Stimulated activated CD8-positive, alpha-beta memory T cell treated with anti-CD3 and anti-CD28 coated beads, Interleukin-12 subunit alpha, Interleukin-12 subunit beta, amount 100 ng/mL, for 24 hours (primary cell): ENCODE measurements around the gene NBAS.

Experiments
- DNase-seq: peaks from one replicate; pipeline ENCODE4 v3.0.0-alpha.2; 2020; ENCODE audit errors: extremely low read depth

NBAS gene

GRCh38 chr2:15168116-15168515 is 393.0 kb downstream of the NBAS start:
- DNase-seq, result no peak

GRCh38 chr2:15166878-15167277 is 394.3 kb downstream of the NBAS start:
- no peak for DNase-seq

GRCh38 chr2:15163326-15163725 is 397.8 kb downstream of the NBAS start:
- DNase-seq, result no peak

GRCh38 chr2:15162620-15163019 is 398.5 kb downstream of the NBAS start:
- no peak for DNase-seq

- DNase-seq, result no peak
These were observed 400.7 kb downstream of the NBAS start for GRCh38 chr2:15160201-15160991.

- DNase-seq, result no peak
These were observed 401.4 kb downstream of the NBAS start for GRCh38 chr2:15159751-15160177.

- DNase-seq, result no peak
These were observed 401.9 kb downstream of the NBAS start for GRCh38 chr2:15159206-15159605.

GRCh38 chr2:15158532-15158931 is 402.6 kb downstream of the NBAS start:
- no peak for DNase-seq

GRCh38 chr2:15158100-15158499 is 403.0 kb downstream of the NBAS start:
- DNase-seq, result no peak

GRCh38 chr2:15155959-15156574 is 405.1 kb downstream of the NBAS start:
- DNase-seq, result no peak

- DNase-seq, result no peak
These were observed 406.8 kb downstream of the NBAS start for GRCh38 chr2:15154297-15154696.

GRCh38 chr2:15152382-15152781 is 408.8 kb downstream of the NBAS start:
- no peak for DNase-seq

GRCh38 chr2:15149063-15149462 is 412.1 kb downstream of the NBAS start:
- no peak for DNase-seq

- DNase-seq, result no peak
These were observed 413.5 kb downstream of the NBAS start for GRCh38 chr2:15147591-15147990.

- DNase-seq, result no peak
These were observed 414.2 kb downstream of the NBAS start for GRCh38 chr2:15146960-15147359.

GRCh38 chr2:15145919-15146318 is 415.2 kb downstream of the NBAS start:
- DNase-seq, result no peak

GRCh38 chr2:15145046-15145817 is 415.9 kb downstream of the NBAS start:
- DNase-seq, result no peak

- peak; percentile 51 for DNase-seq
These were observed 419.0 kb downstream of the NBAS start for GRCh38 chr2:15142069-15142689.

GRCh38 chr2:15141211-15141610 is 419.9 kb downstream of the NBAS start:
- no peak for DNase-seq

GRCh38 chr2:15136639-15137038 is 424.5 kb downstream of the NBAS start:
- DNase-seq, result no peak

- DNase-seq, result no peak
These were observed 426.2 kb downstream of the NBAS start for GRCh38 chr2:15134957-15135356.

- no peak for DNase-seq
These were observed 427.7 kb downstream of the NBAS start for GRCh38 chr2:15133461-15133860.
